Hematopoietic multipotent progenitor cell treated with erythropoietin and hydrocortisone succinate and interleukin-3 and kit ligand, for 6 days (in vitro differentiated cells): ENCODE measurements around the gene CLCN2.
A peak's percentile ranks its signal among the peaks of the same experiment; 100 is the strongest.
"Not testable (repeated sequence)": the region's sequence is repeated elsewhere in the genome, so short reads cannot be mapped to it uniquely, and the experiment has no call there.

Experiments used
- DNase-seq: peaks from one replicate; pipeline ENCODE4 v3.0.0-alpha.2; 2015

Gene CLCN2

GRCh38 chr3:184343200-184343876 is 18.1 kb downstream of the CLCN2 start:
- no peak for DNase-seq

- DNase-seq: no peak
Observed at GRCh38 chr3:184341925-184342324, 19.5 kb downstream of the CLCN2 start.

- DNase-seq: not testable (repeated sequence)
Observed at GRCh38 chr3:184339451-184340135, 21.8 kb downstream of the CLCN2 start.

- DNase-seq: no peak
Observed at GRCh38 chr3:184339001-184339400, 22.4 kb downstream of the CLCN2 start.

GRCh38 chr3:184338511-184338945 is 22.9 kb downstream of the CLCN2 start:
- DNase-seq: no peak

- DNase-seq: no peak
Observed at GRCh38 chr3:184337981-184338380, 23.4 kb downstream of the CLCN2 start.

- DNase-seq: no peak
Observed at GRCh38 chr3:184337399-184337714, 24.0 kb downstream of the CLCN2 start, which contains the start of gene FAM131A. Gene FAM131A, plus strand, starts transcription at chr3:184337600. Its CDS starts 31 bp downstream, at chr3:184337631.

- peak; percentile 63 for DNase-seq
Observed at GRCh38 chr3:184336547-184337398, 24.6 kb downstream of the CLCN2 start.

- peak; percentile 88 for DNase-seq
Observed at GRCh38 chr3:184335661-184336546, 25.5 kb downstream of the CLCN2 start.

GRCh38 chr3:184335291-184335660 is 26.1 kb downstream of the CLCN2 start:
- peak; percentile 42 for DNase-seq

- DNase-seq: peak; percentile 55
Observed at GRCh38 chr3:184334470-184335158, 26.8 kb downstream of the CLCN2 start.

GRCh38 chr3:184333700-184334099 is 27.7 kb downstream of the CLCN2 start:
- DNase-seq: no peak

- peak; percentile 39 for DNase-seq
Observed at GRCh38 chr3:184333190-184333589, 28.2 kb downstream of the CLCN2 start.

GRCh38 chr3:184332370-184333090 is 28.9 kb downstream of the CLCN2 start:
- no peak for DNase-seq

- DNase-seq: no peak
Observed at GRCh38 chr3:184328516-184328915, 32.9 kb downstream of the CLCN2 start.

- DNase-seq: no peak
Observed at GRCh38 chr3:184327171-184327570, 34.2 kb downstream of the CLCN2 start.

GRCh38 chr3:184325715-184326369 is 35.6 kb downstream of the CLCN2 start:
- no peak for DNase-seq

GRCh38 chr3:184325269-184325668 is 36.1 kb downstream of the CLCN2 start:
- DNase-seq: no peak

GRCh38 chr3:184323696-184324095 is 37.7 kb downstream of the CLCN2 start:
- no peak for DNase-seq

GRCh38 chr3:184322731-184323487 is 38.5 kb downstream of the CLCN2 start:
- no peak for DNase-seq
